Islet precursor cell (in vitro differentiated cells): Measurements from ENCODE around the gene ARL17B.
A peak's percentile ranks its signal among the peaks of the same experiment; 100 is the strongest.
"Not testable (repeated sequence)": the region's sequence is repeated elsewhere in the genome, so short reads cannot be mapped to it uniquely, and the experiment has no call there.

Experiments
- DNase-seq: peaks from one replicate; pipeline ENCODE4 v3.0.0-alpha.2; 2018

The ARL17B gene

DNA sequence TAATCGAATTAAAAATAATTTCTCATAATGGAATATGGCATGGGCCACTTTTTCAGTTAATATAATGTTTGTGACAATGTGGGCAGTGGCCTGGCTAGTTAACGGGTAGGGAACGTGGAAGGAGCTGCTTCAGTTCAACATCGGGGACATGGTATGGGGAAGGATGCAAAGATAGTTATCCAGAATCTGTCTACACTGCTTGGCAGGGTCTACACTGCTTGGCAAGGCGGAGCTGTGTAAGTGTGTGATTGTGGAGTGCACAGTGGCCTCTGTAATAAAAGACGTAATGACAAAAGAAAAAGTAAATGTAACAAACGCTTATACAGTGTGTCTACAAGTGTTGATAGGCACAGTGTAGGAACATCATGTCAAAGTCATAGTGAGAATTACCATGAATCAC, 74.0 kb downstream of the ARL17B start:
- DNase-seq, result not testable (repeated sequence)

DNA sequence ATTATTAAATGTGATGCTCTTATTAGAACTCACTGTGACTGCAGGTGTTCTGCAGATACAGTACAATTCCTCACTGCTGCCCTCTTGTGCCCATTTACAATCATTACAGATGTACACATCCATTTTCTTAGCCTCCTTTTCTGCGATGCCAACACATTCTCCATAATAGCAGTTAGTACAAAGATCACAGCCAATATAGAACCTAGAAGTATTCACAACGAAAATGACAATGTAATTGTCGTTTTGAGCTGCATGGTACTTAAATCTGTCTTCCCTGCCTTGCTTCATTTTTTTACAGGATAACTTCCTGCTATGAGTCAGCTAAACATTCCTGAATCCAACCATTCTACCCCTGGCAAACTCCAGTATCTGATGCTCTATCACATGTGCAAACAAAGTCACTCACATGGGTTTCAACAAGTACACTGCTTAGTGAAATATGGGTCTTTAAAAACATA, 74.8 kb downstream of the ARL17B start:
- peak; percentile 76 for DNase-seq

DNA sequence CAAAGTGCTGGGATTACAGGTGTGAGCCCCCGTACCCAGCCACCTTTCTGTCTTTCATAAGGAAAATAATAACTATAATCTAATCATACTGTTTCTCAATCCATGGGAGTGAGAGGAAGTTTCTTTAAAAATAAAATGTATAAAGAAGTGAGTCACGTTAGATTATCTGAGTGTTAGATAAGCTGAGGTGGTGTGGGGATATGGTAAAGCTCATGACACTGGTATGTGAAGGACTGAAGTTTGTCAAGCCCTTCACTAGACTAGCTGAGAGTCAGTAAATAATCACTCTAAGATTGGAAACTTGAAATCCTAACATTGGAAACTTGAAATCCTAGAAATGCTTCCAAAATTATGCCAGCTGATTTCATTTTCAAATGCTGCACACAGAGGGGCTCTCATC, 76.1 kb downstream of the ARL17B start:
- peak; percentile 1 for DNase-seq

- peak; percentile 16 for DNase-seq
These were observed 77.1 kb downstream of the ARL17B start for GRCh38 chr17:46284467-46284866.

DNA sequence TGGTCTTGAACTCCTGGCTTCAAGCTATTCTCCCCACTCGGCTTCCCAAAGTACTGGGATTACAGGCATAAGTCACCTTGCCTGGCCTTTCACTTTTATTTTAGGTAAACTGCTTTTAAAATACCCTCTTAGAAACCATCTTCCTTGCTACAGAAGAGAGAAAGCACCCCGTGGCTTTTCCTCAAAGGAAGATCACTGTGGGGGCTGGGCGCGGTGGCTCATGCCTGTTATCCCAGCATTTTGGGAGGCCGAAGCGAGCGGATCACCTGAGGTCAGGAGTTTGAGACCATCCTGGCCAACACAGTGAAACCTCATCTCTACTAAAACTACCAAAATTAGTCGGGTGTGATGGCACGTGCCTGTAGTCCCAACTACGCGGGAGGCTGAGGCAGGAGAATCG, 78.9 kb downstream of the ARL17B start:
- DNase-seq, result peak; percentile 45

- not testable (repeated sequence) for DNase-seq
These were observed 80.2 kb downstream of the ARL17B start for GRCh38 chr17:46281336-46281735.

- DNase-seq, result peak; percentile 73
These were observed 84.7 kb downstream of the ARL17B start for GRCh38 chr17:46276728-46277479.

- no peak for DNase-seq
These were observed 87.3 kb downstream of the ARL17B start for GRCh38 chr17:46274238-46274637.

DNA sequence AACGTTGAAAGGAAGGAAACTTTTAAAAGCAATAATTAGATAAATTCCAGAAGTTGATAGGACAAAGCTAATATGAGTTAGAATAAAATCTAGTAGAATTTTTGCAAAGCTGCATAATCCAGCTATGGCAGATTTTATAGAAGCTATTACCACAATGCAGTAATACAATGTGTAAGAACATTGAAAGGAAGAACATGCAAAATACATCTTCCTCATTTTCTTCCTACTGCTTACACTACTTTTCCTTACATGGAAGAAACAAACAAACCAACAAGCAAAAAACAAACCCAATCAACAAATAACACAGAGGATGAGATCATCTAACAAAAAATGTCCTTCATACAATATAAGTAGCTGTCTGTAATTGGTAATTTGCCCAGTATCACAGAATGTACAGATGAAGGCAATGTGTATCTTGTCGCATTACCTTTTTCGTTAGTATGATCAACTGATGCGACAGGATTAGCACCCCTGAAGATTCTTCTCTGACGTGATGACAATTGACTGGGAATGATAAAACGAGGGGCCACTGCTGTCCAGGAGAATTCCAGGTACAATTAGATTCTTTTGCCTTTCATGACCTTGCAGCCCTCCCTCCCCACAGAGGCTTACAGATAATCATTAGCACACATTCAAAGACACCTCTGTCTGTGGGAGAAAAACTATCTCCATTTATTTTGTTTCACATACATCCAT, 87.9 kb downstream of the ARL17B start:
- no peak for DNase-seq

- peak; percentile 74 for DNase-seq
These were observed 91.5 kb downstream of the ARL17B start for GRCh38 chr17:46270032-46270431.

- DNase-seq, result peak; percentile 95
These were observed 94.7 kb downstream of the ARL17B start for GRCh38 chr17:46266656-46267544.

GRCh38 chr17:46266063-46266655, 95.4 kb downstream of the ARL17B start:
- DNase-seq, result peak; percentile 80

GRCh38 chr17:46264456-46265198, 96.9 kb downstream of the ARL17B start:
- peak; percentile 87 for DNase-seq

GRCh38 chr17:46262271-46262670, 99.3 kb downstream of the ARL17B start:
- DNase-seq, result peak; percentile 56

DNA sequence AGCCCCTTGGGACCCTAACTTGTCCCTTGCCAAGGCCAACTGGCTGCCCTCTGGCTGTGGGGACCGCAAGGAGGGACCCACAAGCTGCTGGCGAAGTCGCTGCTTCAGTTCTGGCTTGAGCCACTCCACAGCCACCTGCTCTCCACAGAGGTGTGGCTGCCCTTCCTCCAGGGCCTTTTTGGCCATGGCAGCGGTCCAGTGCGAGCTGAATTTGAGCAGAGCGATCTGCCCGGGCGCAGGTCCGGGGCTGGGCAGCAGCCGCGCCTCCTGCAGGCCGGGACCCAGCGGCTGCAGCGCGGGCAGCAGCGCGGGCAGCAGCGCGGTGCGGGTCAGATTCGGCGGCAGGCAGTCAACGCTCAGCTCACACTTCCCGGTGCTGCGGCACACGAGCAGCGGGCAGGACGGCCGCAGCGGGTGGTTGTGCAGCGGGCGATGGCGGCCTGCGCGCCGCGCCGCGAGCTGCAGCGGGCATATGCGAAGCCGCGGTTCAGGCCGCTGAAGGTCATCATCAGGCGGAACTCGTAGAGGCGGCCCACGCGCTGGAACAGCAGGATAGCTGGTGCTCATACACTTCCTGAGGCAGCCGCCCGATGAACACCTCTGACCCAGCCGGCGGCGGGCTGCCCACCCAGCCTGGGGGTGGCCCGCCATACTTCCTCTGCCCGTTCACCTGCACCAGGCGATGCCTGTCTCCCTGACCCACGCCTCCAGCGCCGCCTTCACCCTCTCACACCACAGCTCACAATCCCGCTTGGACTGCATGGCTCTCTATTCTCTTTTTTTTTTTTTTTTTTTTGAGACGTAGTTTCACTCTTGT, 101.5 kb downstream of the ARL17B start:
- peak; percentile 90 for DNase-seq

- peak; percentile 15 for DNase-seq
These were observed 105.2 kb downstream of the ARL17B start for GRCh38 chr17:46256369-46256768.

DNA sequence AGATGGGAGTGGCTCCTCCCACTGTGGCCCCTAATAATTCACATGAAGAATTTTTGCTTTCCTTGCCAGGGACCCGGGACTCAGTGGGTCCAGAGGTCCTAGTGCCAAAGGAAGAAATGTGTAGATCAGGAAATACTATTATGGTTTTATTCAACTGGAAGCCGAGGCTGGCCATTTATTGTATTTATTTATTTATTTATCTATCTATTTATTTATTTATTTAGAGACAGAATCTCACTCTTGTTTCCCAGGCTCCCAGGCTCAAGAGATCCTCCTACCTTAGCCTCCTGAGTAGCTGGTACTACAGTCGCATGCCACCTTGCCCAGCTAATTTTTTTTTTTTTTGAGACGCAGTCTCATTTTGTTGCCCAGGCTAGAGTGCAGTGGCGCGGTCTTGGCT, 107.4 kb downstream of the ARL17B start:
- not testable (repeated sequence) for DNase-seq

- DNase-seq, result peak; percentile 87
These were observed 107.8 kb downstream of the ARL17B start for GRCh38 chr17:46253722-46254121.

- not testable (repeated sequence) for DNase-seq
These were observed 108.8 kb downstream of the ARL17B start for GRCh38 chr17:46252804-46253203.

DNA sequence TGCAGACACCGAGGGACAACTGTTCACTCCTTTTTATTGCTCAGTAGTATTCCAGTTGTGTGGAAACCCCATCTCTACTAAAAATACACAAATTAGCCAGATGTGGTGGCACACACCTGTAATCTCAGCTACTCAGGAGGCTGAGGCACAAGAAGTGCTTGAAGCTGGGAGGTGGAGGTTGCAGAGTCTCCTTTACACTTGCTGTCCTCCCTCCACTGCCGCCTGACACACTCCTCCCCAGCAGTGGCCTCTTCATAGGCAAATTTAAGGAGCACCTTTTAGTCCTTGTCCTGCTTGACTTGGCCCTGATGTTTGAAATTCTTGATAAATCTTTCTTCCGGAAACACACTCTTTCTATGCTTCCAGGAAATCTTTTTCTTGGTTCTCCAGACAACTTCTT, 112.4 kb downstream of the ARL17B start:
- peak; percentile 53 for DNase-seq
